MG63 (cell line): ENCODE data around the gene ZGPAT. TPM values are rescaled to one million over a fixed set of nuclear protein-coding genes. Genes with fewer than 3 reads are reported as not detected.
A peak's percentile ranks its signal among the peaks of the same experiment; 100 is the strongest.

ENCODE experiments used
- DNase-seq: peaks from one replicate; pipeline ENCODE4 v3.0.0-alpha.2; 2020
- H3K27me3 ChIP-seq: fragments of 250-450 bp; sonication (Bioruptor Pico); 2 replicates; pipeline ENCODE4 v1.5.1; 2020; ENCODE audit warnings: mild to moderate bottlenecking, moderate library complexity
- H3K36me3 ChIP-seq: fragments of 250-450 bp; sonication (Bioruptor Pico); 2 replicates; pipeline ENCODE4 v1.5.1; 2020; ENCODE audit warnings: mild to moderate bottlenecking, moderate library complexity
- H3K4me3 ChIP-seq: fragments of 250-450 bp; sonication (Bioruptor Pico); 2 replicates; pipeline ENCODE4 v1.5.1; 2020; ENCODE audit warnings: mild to moderate bottlenecking, moderate library complexity
- H3K9me3 ChIP-seq: fragments of 250-450 bp; sonication (Bioruptor Pico); 2 replicates; pipeline ENCODE4 v1.5.1; 2020; ENCODE audit warnings: mild to moderate bottlenecking, moderate library complexity
- total RNA-seq: library from RNA; depleted of rRNA; stranded (reverse); fragments of >200 nt; shearing (Covaris generic); gene quantifications from 2 replicates; pipeline ENCODE4 v1.2.3, GENCODE V29; 2014; ENCODE audit warnings: low replicate concordance

The ZGPAT gene
- total RNA-seq, 1 experiment from 2014 or later, result 46.2 TPM

GRCh38 chr20:63733579-63734081 lies 25.8 kb downstream of the ZGPAT start:
- Histone ChIP-seq H3K36me3 (peaks cover 36% of the 10 kb centered on the region), H3K9me3 (no peaks in the 10 kb centered on the region), H3K27me3 (no peaks in the 10 kb centered on the region), H3K4me3 (no peak overlapping the region)
- DNase-seq, result no peak

DNA sequence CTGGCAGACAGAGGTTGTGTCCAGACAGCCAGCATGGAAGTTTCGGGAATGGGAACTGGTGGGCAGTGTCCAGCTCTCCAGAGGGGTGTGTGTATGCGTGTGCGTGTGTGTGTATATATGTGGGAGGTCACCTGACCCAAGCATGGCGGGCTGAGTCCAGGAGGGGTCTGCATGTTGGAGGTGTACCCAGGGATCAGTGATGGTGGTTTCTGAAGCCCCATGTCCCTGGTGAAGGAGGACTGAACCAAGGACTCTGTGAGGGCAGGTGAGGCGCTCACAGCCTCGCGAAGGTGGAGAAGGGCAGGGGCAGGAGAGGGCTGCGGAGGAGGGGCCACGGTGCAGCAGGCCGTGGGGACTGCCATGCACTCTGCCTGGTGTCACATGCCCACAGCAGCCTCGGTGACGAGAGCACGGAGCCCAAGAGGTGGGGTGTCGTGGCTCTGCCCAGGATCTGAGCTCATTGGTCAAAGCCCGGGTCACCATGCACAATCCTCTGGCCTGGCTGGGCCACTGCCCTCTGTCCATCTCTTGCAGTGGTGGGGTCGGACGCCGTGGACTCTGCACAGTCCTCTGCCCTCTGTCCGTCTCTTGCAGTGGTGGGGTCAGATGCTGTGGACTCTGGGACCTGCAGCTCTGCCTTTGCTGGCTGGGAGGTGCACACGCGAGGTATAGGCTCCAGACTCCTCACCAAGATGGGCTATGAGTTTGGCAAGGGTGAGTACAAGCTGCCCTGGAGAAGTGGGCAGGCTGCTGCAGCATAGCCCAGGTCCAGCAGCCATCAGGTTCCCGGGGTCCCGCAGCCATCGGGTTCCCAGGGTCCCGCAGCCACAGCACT lies 26.5 kb downstream of the ZGPAT start:
- H3K9me3 ChIP-seq, result no peaks in the 10 kb centered on the region
- H3K27me3 ChIP-seq, result no peaks in the 10 kb centered on the region
- H3K36me3 ChIP-seq, result peaks cover 37% of the 10 kb centered on the region
- H3K4me3 ChIP-seq, result no peak overlapping the region
- DNase-seq, result no peak

GRCh38 chr20:63734946-63735858 lies 27.4 kb downstream of the ZGPAT start:
- peaks cover 30% of the 10 kb centered on the region for H3K36me3 ChIP-seq

DNA sequence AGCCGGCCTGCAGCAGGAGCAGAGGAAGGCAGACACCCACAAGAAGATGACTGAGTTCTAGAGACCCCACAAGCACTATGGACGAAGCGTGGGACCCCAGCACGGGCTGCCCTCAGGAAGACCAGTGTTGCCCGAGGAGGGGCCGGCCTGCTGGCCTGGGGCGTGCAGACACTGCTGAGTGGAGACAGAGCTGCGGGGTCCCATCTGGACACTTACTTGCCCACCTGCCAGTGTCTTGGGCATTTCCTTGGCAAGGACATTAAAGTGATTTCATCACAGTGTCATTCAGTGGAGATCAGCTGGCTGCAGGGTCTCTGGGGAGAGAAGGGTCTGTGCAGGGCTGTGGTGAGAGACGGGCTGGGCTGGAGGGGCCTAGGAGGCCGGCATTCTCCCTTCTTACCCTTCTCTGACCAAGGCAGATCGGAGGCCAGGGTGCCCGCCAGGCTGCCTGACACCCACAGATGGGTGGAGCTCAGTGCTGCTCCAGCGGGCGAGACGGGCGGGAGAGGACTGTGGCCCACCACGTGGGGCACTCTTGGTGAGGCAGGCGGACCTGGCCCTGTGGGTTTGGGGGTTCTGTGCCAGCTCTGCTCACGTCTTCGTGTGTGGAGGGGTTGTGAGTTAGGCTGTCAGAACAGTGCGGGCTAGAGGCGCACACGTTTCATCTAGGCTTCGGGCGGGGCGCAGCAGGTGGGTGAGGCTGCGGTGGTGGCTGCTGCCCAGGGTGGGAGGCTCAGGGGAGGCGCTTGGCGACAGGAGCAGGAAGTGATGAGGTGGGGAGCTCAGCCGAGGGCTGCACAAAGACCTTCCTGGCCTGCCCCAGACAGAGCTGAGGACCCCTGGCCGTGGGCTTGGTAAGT lies 28.2 kb downstream of the ZGPAT start, which contains the start of gene LIME1:
LIME1 (plus strand) TSS at position 806 of the 860 bp plus-strand sequence. CDS start 886 bp downstream, outside the sequence.
- Histone ChIP-seq H3K36me3 (peaks cover 29% of the 10 kb centered on the region), H3K9me3 (no peaks in the 10 kb centered on the region), H3K4me3 (no peak within 1 kb of the TSS), H3K27me3 (no peaks in the 10 kb centered on the region)
- no peak for DNase-seq

More at GRCh38 chr20:63734946-63735858, 27.4 kb downstream of the ZGPAT start:
- DNase-seq, result no peak
- no peak overlapping the region for H3K4me3 ChIP-seq
- no peaks in the 10 kb centered on the region for H3K27me3 ChIP-seq
- H3K9me3 ChIP-seq, result no peaks in the 10 kb centered on the region

GRCh38 chr20:63736893-63737694 lies 29.3 kb downstream of the ZGPAT start:
- Histone ChIP-seq H3K36me3 (peaks cover 39% of the 10 kb centered on the region), H3K9me3 (no peaks in the 10 kb centered on the region), H3K27me3 (no peaks in the 10 kb centered on the region), H3K4me3 (no peak overlapping the region)
- DNase-seq, result no peak

GRCh38 chr20:63737695-63737944 lies 29.8 kb downstream of the ZGPAT start:
- Histone ChIP-seq H3K27me3 (no peaks in the 10 kb centered on the region), H3K36me3 (peaks cover 41% of the 10 kb centered on the region), H3K4me3 (no peak overlapping the region), H3K9me3 (no peaks in the 10 kb centered on the region)
- DNase-seq, result no peak

GRCh38 chr20:63737945-63738686 lies 30.3 kb downstream of the ZGPAT start:
- Histone ChIP-seq H3K4me3 (no peak overlapping the region), H3K9me3 (no peaks in the 10 kb centered on the region), H3K36me3 (peaks cover 40% of the 10 kb centered on the region), H3K27me3 (no peaks in the 10 kb centered on the region)
- no peak for DNase-seq

GRCh38 chr20:63738687-63739129 lies 30.9 kb downstream of the ZGPAT start:
- no peaks in the 10 kb centered on the region for H3K27me3 ChIP-seq
- no peak overlapping the region for H3K4me3 ChIP-seq
- H3K9me3 ChIP-seq, result no peaks in the 10 kb centered on the region
- DNase-seq, result no peak
- H3K36me3 ChIP-seq, result peaks cover 42% of the 10 kb centered on the region

GRCh38 chr20:63739130-63740069 lies 31.6 kb downstream of the ZGPAT start, which contains the start of gene SLC2A4RG:
TSS of gene SLC2A4RG (plus strand) at chr20:63739776. CDS start at chr20:63739913, 137 bp downstream.
- peaks cover 46% of the 10 kb centered on the region for H3K36me3 ChIP-seq
- peak; percentile 79 for DNase-seq
- H3K27me3 ChIP-seq, result no peaks in the 10 kb centered on the region
- no peaks in the 10 kb centered on the region for H3K9me3 ChIP-seq
- H3K4me3 ChIP-seq, result peak within 1 kb of the TSS; percentile 86

GRCh38 chr20:63740070-63740626 lies 32.3 kb downstream of the ZGPAT start:
- H3K4me3 ChIP-seq, result peak overlapping the region; percentile 86
- DNase-seq, result peak; percentile 76
- H3K27me3 ChIP-seq, result no peaks in the 10 kb centered on the region
- no peaks in the 10 kb centered on the region for H3K9me3 ChIP-seq
- H3K36me3 ChIP-seq, result peaks cover 44% of the 10 kb centered on the region

- Histone ChIP-seq H3K4me3 (peak overlapping the region; percentile 86), H3K36me3 (peaks cover 40% of the 10 kb centered on the region), H3K9me3 (no peaks in the 10 kb centered on the region), H3K27me3 (no peaks in the 10 kb centered on the region)
- DNase-seq, result peak; percentile 96
Observed at GRCh38 chr20:63740627-63741353, 33.0 kb downstream of the ZGPAT start.

DNA sequence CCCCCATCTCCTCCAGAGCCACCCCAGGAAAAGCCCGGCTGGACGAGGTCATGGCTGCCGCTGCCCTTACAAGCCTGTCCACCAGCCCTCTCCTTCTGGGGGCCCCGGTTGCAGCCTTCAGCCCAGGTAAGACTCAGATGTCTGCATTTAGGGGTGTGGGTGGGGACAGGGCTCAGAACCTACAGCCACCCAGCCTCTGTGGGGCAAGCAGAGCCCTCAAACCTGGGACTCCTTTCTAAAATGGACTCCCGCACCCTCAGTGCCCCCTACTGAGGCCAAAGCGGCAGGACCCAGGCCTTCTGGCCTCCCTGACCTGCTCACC lies 33.5 kb downstream of the ZGPAT start:
- Histone ChIP-seq H3K27me3 (no peaks in the 10 kb centered on the region), H3K36me3 (peaks cover 37% of the 10 kb centered on the region), H3K9me3 (no peaks in the 10 kb centered on the region), H3K4me3 (peak overlapping the region; percentile 86)
- no peak for DNase-seq

- no peaks in the 10 kb centered on the region for H3K27me3 ChIP-seq
- H3K9me3 ChIP-seq, result no peaks in the 10 kb centered on the region
- H3K36me3 ChIP-seq, result peaks cover 37% of the 10 kb centered on the region
- no peak for DNase-seq
- H3K4me3 ChIP-seq, result peak overlapping the region; percentile 86
Observed at GRCh38 chr20:63741676-63742380, 34.0 kb downstream of the ZGPAT start.
